Measurements from ENCODE around the gene NUBPL. TPM values are rescaled to one million over a fixed set of nuclear protein-coding genes. Genes with fewer than 3 reads are reported as not detected.

NUBPL gene
- polyA plus RNA-seq, 1 experiment: 9.3 TPM

GRCh38 chr14:31877255-31877798 lies 316.1 kb downstream of the NUBPL start:
- no peak overlapping the region for H3K27ac ChIP-seq (ENCODE audit: low read depth, low read length)
- TF ChIP-seq, protein P1, sequence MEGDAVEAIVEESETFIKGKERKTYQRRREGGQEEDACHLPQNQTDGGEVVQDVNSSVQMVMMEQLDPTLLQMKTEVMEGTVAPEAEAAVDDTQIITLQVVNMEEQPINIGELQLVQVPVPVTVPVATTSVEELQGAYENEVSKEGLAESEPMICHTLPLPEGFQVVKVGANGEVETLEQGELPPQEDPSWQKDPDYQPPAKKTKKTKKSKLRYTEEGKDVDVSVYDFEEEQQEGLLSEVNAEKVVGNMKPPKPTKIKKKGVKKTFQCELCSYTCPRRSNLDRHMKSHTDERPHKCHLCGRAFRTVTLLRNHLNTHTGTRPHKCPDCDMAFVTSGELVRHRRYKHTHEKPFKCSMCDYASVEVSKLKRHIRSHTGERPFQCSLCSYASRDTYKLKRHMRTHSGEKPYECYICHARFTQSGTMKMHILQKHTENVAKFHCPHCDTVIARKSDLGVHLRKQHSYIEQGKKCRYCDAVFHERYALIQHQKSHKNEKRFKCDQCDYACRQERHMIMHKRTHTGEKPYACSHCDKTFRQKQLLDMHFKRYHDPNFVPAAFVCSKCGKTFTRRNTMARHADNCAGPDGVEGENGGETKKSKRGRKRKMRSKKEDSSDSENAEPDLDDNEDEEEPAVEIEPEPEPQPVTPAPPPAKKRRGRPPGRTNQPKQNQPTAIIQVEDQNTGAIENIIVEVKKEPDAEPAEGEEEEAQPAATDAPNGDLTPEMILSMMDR (IDR thresholded peaks at IDR 0.05; ENCODE audit: low read depth, low read length): no peak
- H3K9me3 ChIP-seq (ENCODE audit: control insufficient read depth, insufficient read depth, low read length): no peaks in the 10 kb centered on the region
- ChIA-PET POLR2A (no interaction called here), CTCF (no interaction called here)
- H3K4me3 ChIP-seq (ENCODE audit: low read depth, low read length): no peak overlapping the region
- no peaks in the 10 kb centered on the region for H3K27me3 ChIP-seq (ENCODE audit: control insufficient read depth, insufficient read depth, low read length)
- no peak for DNase-seq (ENCODE audit: low read depth, low spot score)

GRCh38 chr14:31879661-31880348 lies 318.6 kb downstream of the NUBPL start:
- DNase-seq (ENCODE audit: low read depth, low spot score): no peak
- ChIA-PET CTCF (no interaction called here), POLR2A (no interaction called here)
- TF ChIP-seq, protein P1 (IDR thresholded peaks at IDR 0.05; ENCODE audit: low read depth, low read length): no peak
- no peak overlapping the region for H3K4me3 ChIP-seq (ENCODE audit: low read depth, low read length)
- H3K27me3 ChIP-seq (ENCODE audit: control insufficient read depth, insufficient read depth, low read length): no peaks in the 10 kb centered on the region
- H3K27ac ChIP-seq (ENCODE audit: low read depth, low read length): no peak overlapping the region
- no peaks in the 10 kb centered on the region for H3K9me3 ChIP-seq (ENCODE audit: control insufficient read depth, insufficient read depth, low read length)

DNA sequence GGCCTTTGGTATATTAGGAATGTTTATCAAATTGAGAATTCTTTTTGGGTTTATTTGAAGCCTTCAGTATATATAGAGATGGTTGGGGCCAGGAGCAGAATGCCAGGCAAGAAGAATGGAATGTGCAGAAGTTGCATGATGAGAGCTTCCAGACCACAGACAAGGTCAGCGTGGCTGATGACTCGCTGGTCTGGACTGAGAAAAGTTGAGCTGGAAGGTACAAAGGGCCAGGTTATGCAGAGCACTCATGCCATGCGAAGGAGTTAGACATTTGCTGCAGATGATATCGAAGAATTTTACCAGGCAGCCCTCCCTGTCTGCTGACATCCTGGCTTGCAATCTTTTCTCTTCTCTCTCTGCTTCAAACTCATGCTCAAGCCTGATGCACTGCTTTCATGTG lies 319.7 kb downstream of the NUBPL start:
- ChIA-PET POLR2A (interaction anchor here (0.6 to 1.0 kb wide), 2 partner anchors 46 to 1955 kb away, joined by 4 read pairs; no protein-coding TSS in a partner anchor), CTCF (no interaction called here)
- Histone ChIP-seq H3K9me3 (ENCODE audit: control insufficient read depth, insufficient read depth, low read length) (no peaks in the 10 kb centered on the region), H3K27ac (ENCODE audit: low read depth, low read length) (peak overlapping the region; percentile 68), H3K4me3 (ENCODE audit: low read depth, low read length) (no peak overlapping the region), H3K27me3 (ENCODE audit: control insufficient read depth, insufficient read depth, low read length) (no peaks in the 10 kb centered on the region)
- TF ChIP-seq, protein P1 (IDR thresholded peaks at IDR 0.05; ENCODE audit: low read depth, low read length): no peak
- DNase-seq (ENCODE audit: low read depth, low spot score): peak; percentile 71

- DNase-seq (ENCODE audit: low read depth, low spot score): no peak
- ChIA-PET POLR2A (interaction anchor here (0.6 to 1.0 kb wide), 2 partner anchors 45 to 1956 kb away, joined by 4 read pairs; no protein-coding TSS in a partner anchor), CTCF (no interaction called here)
- TF ChIP-seq, protein P1 (IDR thresholded peaks at IDR 0.05; ENCODE audit: low read depth, low read length): no peak
- H3K27ac ChIP-seq (ENCODE audit: low read depth, low read length): peak overlapping the region; percentile 68
- no peak overlapping the region for H3K4me3 ChIP-seq (ENCODE audit: low read depth, low read length)
- H3K27me3 ChIP-seq (ENCODE audit: control insufficient read depth, insufficient read depth, low read length): no peaks in the 10 kb centered on the region
- no peaks in the 10 kb centered on the region for H3K9me3 ChIP-seq (ENCODE audit: control insufficient read depth, insufficient read depth, low read length)
Observed at GRCh38 chr14:31881531-31882310, 320.5 kb downstream of the NUBPL start.

GRCh38 chr14:31884238-31884637 lies 323.0 kb downstream of the NUBPL start:
- no peak for DNase-seq (ENCODE audit: low read depth, low spot score)
- Histone ChIP-seq H3K9me3 (ENCODE audit: control insufficient read depth, insufficient read depth, low read length) (no peaks in the 10 kb centered on the region), H3K4me3 (ENCODE audit: low read depth, low read length) (no peak overlapping the region), H3K27ac (ENCODE audit: low read depth, low read length) (no peak overlapping the region), H3K27me3 (ENCODE audit: control insufficient read depth, insufficient read depth, low read length) (no peaks in the 10 kb centered on the region)
- ChIA-PET CTCF (no interaction called here), POLR2A (no interaction called here)
- TF ChIP-seq, protein P1 (IDR thresholded peaks at IDR 0.05; ENCODE audit: low read depth, low read length): no peak
